Measurements from ENCODE around the gene DNAH10.
A peak's percentile ranks its signal among the peaks of the same experiment; 100 is the strongest.

Gene DNAH10

GRCh38 chr12:123899368-123899767, 137.3 kb downstream of the DNAH10 start:
- DNase-seq = no peak
- Histone ChIP-seq H3K36me3 (no peaks in the 10 kb centered on the region), H3K4me3 (no peak overlapping the region), H3K27me3 (peaks cover 0 to 56% of the 10 kb centered on the region in 2 donors), H3K27ac (no peak overlapping the region), H3K9me3 (no peaks in the 10 kb centered on the region), H3K4me1 (no peaks in the 10 kb centered on the region)
- no peak for TF ChIP-seq CTCF (IDR thresholded peaks at IDR 0.05)
- intact Hi-C loops (cut with DNase I; ENCODE audit: low total_unique reads) = no loop called here

GRCh38 chr12:123900871-123901376, 138.8 kb downstream of the DNAH10 start:
- Histone ChIP-seq H3K36me3 (no peaks in the 10 kb centered on the region), H3K27ac (no peak overlapping the region), H3K4me3 (no peak overlapping the region), H3K9me3 (no peaks in the 10 kb centered on the region), H3K4me1 (no peaks in the 10 kb centered on the region), H3K27me3 (peaks cover 0 to 57% of the 10 kb centered on the region in 2 donors)
- no peak for TF ChIP-seq CTCF (IDR thresholded peaks at IDR 0.05)
- no peak for DNase-seq
- intact Hi-C loops (cut with DNase I; ENCODE audit: low total_unique reads) = loop anchor here (5.0 kb wide), 1 partner anchor 86 kb away; no protein-coding TSS in a partner anchor

- no peak overlapping the region for H3K4me3 ChIP-seq
- intact Hi-C loops (cut with DNase I; ENCODE audit: low total_unique reads) = loop anchor here (5.0 kb wide), 1 partner anchor 84 kb away; no protein-coding TSS in a partner anchor
- no peaks in the 10 kb centered on the region for H3K36me3 ChIP-seq
- DNase-seq = no peak
- H3K9me3 ChIP-seq = no peaks in the 10 kb centered on the region
- H3K4me1 ChIP-seq = no peaks in the 10 kb centered on the region
- H3K27me3 ChIP-seq = peaks cover 0 to 57% of the 10 kb centered on the region in 2 donors
- no peak overlapping the region for H3K27ac ChIP-seq
- TF ChIP-seq CTCF (IDR thresholded peaks at IDR 0.05) = no peak
These were observed 140.7 kb downstream of the DNAH10 start for GRCh38 chr12:123902821-123903220.

- H3K27me3 ChIP-seq = peaks cover 0 to 54% of the 10 kb centered on the region in 2 donors
- no peaks in the 10 kb centered on the region for H3K36me3 ChIP-seq
- intact Hi-C loops (cut with DNase I; ENCODE audit: low total_unique reads) = loop anchor here (5.0 kb wide), 1 partner anchor 84 kb away; no protein-coding TSS in a partner anchor
- no peaks in the 10 kb centered on the region for H3K9me3 ChIP-seq
- no peak overlapping the region for H3K4me3 ChIP-seq
- no peaks in the 10 kb centered on the region for H3K4me1 ChIP-seq
- H3K27ac ChIP-seq = no peak overlapping the region
- no peak for DNase-seq
- TF ChIP-seq CTCF (IDR thresholded peaks at IDR 0.05) = no peak
These were observed 141.4 kb downstream of the DNAH10 start for GRCh38 chr12:123903301-123904065.

GRCh38 chr12:123905319-123905925, 143.3 kb downstream of the DNAH10 start:
- Histone ChIP-seq H3K27me3 (peaks cover 0 to 37% of the 10 kb centered on the region in 2 donors), H3K9me3 (no peaks in the 10 kb centered on the region), H3K4me1 (no peaks in the 10 kb centered on the region), H3K27ac (no peak overlapping the region), H3K4me3 (no peak overlapping the region), H3K36me3 (no peaks in the 10 kb centered on the region)
- peak in 1 of 2 donors; percentile 64 for DNase-seq
- intact Hi-C loops (cut with DNase I; ENCODE audit: low total_unique reads) = no loop called here
- TF ChIP-seq CTCF (IDR thresholded peaks at IDR 0.05) = peak; percentile 70 to 71
